Upper lobe of right lung (tissue), 1 donor: ENCODE results near the gene CEPT1. TPM values are rescaled to one million over a fixed set of nuclear protein-coding genes. Genes with fewer than 3 reads are reported as not detected.

ENCODE experiments used
- ATAC-seq: fragments of 200-7000 bp; cut with Tn5 transposase; one replicate; pipeline ENCODE4 v1.9.1; 2020; ENCODE audit warnings: mild to moderate bottlenecking, moderate library complexity
- DNase-seq: peaks from one replicate; pipeline ENCODE4 v3.0.0-alpha.2; 2020
- H3K27ac ChIP-seq: fragments of 200-600 bp; one replicate; pipeline ENCODE4 v1.8.0; 2022
- H3K27me3 ChIP-seq: fragments of 200-600 bp; one replicate; pipeline ENCODE4 v1.8.0; 2022; ENCODE audit warnings: mild to moderate bottlenecking
- H3K36me3 ChIP-seq: fragments of 200-600 bp; one replicate; pipeline ENCODE4 v1.8.0; 2022
- H3K4me1 ChIP-seq: fragments of 200-600 bp; one replicate; pipeline ENCODE4 v1.8.0; 2022
- H3K4me3 ChIP-seq: fragments of 200-600 bp; one replicate; pipeline ENCODE4 v1.8.0; 2022; ENCODE audit warnings: mild to moderate bottlenecking
- H3K9me3 ChIP-seq: fragments of 200-600 bp; one replicate; pipeline ENCODE4 v1.8.0; 2022
- CTCF ChIP-seq: fragments of 200-600 bp; IDR thresholded peaks from one replicate; pipeline ENCODE4 v1.8.0; 2022; ENCODE audit warnings: antibody characterized with exemption
- intact Hi-C: fragments of 100-400 bp; cut with DNase I; formaldehyde crosslinking; loops from one replicate; pipeline ENCODE4 v1.11.0; 2022
- total RNA-seq: library from RNA; stranded (reverse); fragmentation: NEBNext Ultra II Directional; extraction: Animal tissue kit (Norgen Biotek cat#: 25700); gene quantifications from one replicate; pipeline ENCODE4 v1.2.1, GENCODE V29; 2021
- donor health status: DM: no; HTN: yes; CAD: no; lungs with severe emphysema.

CEPT1 gene
- total RNA-seq, 1 donor from 2014 or later, result 57.6 TPM

- H3K36me3 ChIP-seq, result peaks cover 57% of the 10 kb centered on the region
- intact Hi-C loops, result no loop called here
- TF ChIP-seq CTCF, result no peak
These were observed 8.4 kb downstream of the CEPT1 start for GRCh38 chr1:111148376-111148881.

GRCh38 chr1:111151838-111152237 is 11.8 kb downstream of the CEPT1 start:
- peaks cover 6% of the 10 kb centered on the region for H3K4me1 ChIP-seq
- intact Hi-C loops, result no loop called here
- no peak overlapping the region for H3K27ac ChIP-seq
- ATAC-seq, result no peak
- no peaks in the 10 kb centered on the region for H3K9me3 ChIP-seq
- no peak for DNase-seq
- TF ChIP-seq CTCF, result no peak
- no peaks in the 10 kb centered on the region for H3K27me3 ChIP-seq
- H3K4me3 ChIP-seq, result no peak overlapping the region
- H3K36me3 ChIP-seq, result peaks cover 75% of the 10 kb centered on the region

More at GRCh38 chr1:111148376-111148881, 8.4 kb downstream of the CEPT1 start:
- H3K4me3 ChIP-seq, result no peak overlapping the region
- DNase-seq (no peak), ATAC-seq (no peak)
- H3K4me1 ChIP-seq, result peaks cover 15% of the 10 kb centered on the region
- H3K9me3 ChIP-seq, result no peaks in the 10 kb centered on the region
- no peak overlapping the region for H3K27ac ChIP-seq
- no peaks in the 10 kb centered on the region for H3K27me3 ChIP-seq

- ATAC-seq, result no peak
- H3K27ac ChIP-seq, result no peak overlapping the region
These were observed 14.3 kb downstream of the CEPT1 start for GRCh38 chr1:111154021-111154999.

GRCh38 chr1:111157431-111157830 is 17.4 kb downstream of the CEPT1 start:
- Histone ChIP-seq H3K36me3 (peaks cover 62% of the 10 kb centered on the region), H3K27ac (no peak overlapping the region), H3K4me1 (no peaks in the 10 kb centered on the region), H3K9me3 (no peaks in the 10 kb centered on the region), H3K27me3 (no peaks in the 10 kb centered on the region), H3K4me3 (no peak overlapping the region)
- no peak for TF ChIP-seq CTCF
- ATAC-seq (no peak), DNase-seq (no peak)
- intact Hi-C loops, result no loop called here

More at GRCh38 chr1:111154021-111154999, 14.3 kb downstream of the CEPT1 start:
- peaks cover 60% of the 10 kb centered on the region for H3K36me3 ChIP-seq
- intact Hi-C loops, result no loop called here
- no peaks in the 10 kb centered on the region for H3K9me3 ChIP-seq
- H3K4me3 ChIP-seq, result no peak overlapping the region
- H3K27me3 ChIP-seq, result no peaks in the 10 kb centered on the region
- H3K4me1 ChIP-seq, result no peaks in the 10 kb centered on the region
- TF ChIP-seq CTCF, result no peak
- DNase-seq, result no peak

- H3K27me3 ChIP-seq, result no peaks in the 10 kb centered on the region
- no peaks in the 10 kb centered on the region for H3K9me3 ChIP-seq
- no peak for ATAC-seq
- intact Hi-C loops, result no loop called here
- H3K4me1 ChIP-seq, result no peaks in the 10 kb centered on the region
- H3K4me3 ChIP-seq, result no peak overlapping the region
- DNase-seq, result no peak
- TF ChIP-seq CTCF, result no peak
- H3K27ac ChIP-seq, result no peak overlapping the region
- H3K36me3 ChIP-seq, result peaks cover 47% of the 10 kb centered on the region
These were observed 21.9 kb downstream of the CEPT1 start for GRCh38 chr1:111161843-111162487.
